ENCODE data around the gene LIPC.

The LIPC gene

GRCh38 chr15:58451826-58452225, 20.0 kb downstream of the LIPC start (continued):
- TF ChIP-seq, protein P1, sequence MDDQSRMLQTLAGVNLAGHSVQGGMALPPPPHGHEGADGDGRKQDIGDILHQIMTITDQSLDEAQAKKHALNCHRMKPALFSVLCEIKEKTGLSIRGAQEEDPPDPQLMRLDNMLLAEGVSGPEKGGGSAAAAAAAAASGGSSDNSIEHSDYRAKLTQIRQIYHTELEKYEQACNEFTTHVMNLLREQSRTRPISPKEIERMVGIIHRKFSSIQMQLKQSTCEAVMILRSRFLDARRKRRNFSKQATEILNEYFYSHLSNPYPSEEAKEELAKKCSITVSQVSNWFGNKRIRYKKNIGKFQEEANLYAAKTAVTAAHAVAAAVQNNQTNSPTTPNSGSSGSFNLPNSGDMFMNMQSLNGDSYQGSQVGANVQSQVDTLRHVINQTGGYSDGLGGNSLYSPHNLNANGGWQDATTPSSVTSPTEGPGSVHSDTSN (CRISPR knock-in tag; IDR thresholded peaks at IDR 0.05), result no peak
- no peak for TF ChIP-seq ZNF324 (tag by site-specific recombination; IDR thresholded peaks at IDR 0.05)
- no peak for TF ChIP-seq ZBTB21 (tag by site-specific recombination; IDR thresholded peaks at IDR 0.05)
- no peak for TF ChIP-seq KLF17 (tag by site-specific recombination; IDR thresholded peaks at IDR 0.05)
- no peak for TF ChIP-seq ZNF169 (tag by site-specific recombination; IDR thresholded peaks at IDR 0.05)

GRCh38 chr15:58452775-58453174, 21.0 kb downstream of the LIPC start:
- ChIA-PET POLR2A (no interaction called here), CTCF (no interaction called here)
- Histone ChIP-seq H3K9me3 (ENCODE audit: control insufficient read depth, insufficient read depth, low read depth, low read length) (no peaks in the 10 kb centered on the region), H3K4me1 (ENCODE audit: control insufficient read depth, insufficient read depth, low read length) (no peaks in the 10 kb centered on the region), H3K36me3 (ENCODE audit: control insufficient read depth in 2 of 2, insufficient read depth in 1 of 2, low read length in 2 of 2) (no peaks in the 10 kb centered on the region), H3K4me3 (ENCODE audit: low read depth, low read length) (no peak overlapping the region), H3K27ac (ENCODE audit: extremely low read depth, low read depth, low read length) (no peak overlapping the region)
- no peak for TF ChIP-seq ZNF239 (tag by site-specific recombination; IDR thresholded peaks at IDR 0.05)
- TF ChIP-seq ZNF266 (tag by site-specific recombination; IDR thresholded peaks at IDR 0.05; ENCODE audit: low read depth), result no peak
- no peak for TF ChIP-seq ZNF549 (tag by site-specific recombination; IDR thresholded peaks at IDR 0.05)
- TF ChIP-seq RBAK (tag by site-specific recombination; IDR thresholded peaks at IDR 0.05), result no peak
- TF ChIP-seq ZNF112 (tag by site-specific recombination; IDR thresholded peaks at IDR 0.05), result no peak
- TF ChIP-seq ZNF692 (tag by site-specific recombination; IDR thresholded peaks at IDR 0.05), result no peak
- no peak for TF ChIP-seq FEZF1 (tag by site-specific recombination; IDR thresholded peaks at IDR 0.05)
- no peak for TF ChIP-seq ZFP69B (tag by site-specific recombination; IDR thresholded peaks at IDR 0.05)
- no peak for TF ChIP-seq OVOL3 (tag by site-specific recombination; IDR thresholded peaks at IDR 0.05)
- TF ChIP-seq ZNF341 (tag by site-specific recombination; IDR thresholded peaks at IDR 0.05; ENCODE audit: low read depth), result no peak
- no peak for TF ChIP-seq ZSCAN18 (tag by site-specific recombination; IDR thresholded peaks at IDR 0.05)
- TF ChIP-seq ZNF280C (tag by site-specific recombination; IDR thresholded peaks at IDR 0.05), result no peak

All from HEK293 (cell line).